ENCODE measurements around the gene NPY4R2.
"Not testable (repeated sequence)": the region's sequence is repeated elsewhere in the genome, so short reads cannot be mapped to it uniquely, and the experiment has no call there.

Gene NPY4R2

GRCh38 chr10:47918475-47918874 lies at the start of gene NPY4R2:
TSS of gene NPY4R2 (plus strand) at chr10:47918662. CDS start at chr10:47921988, 3,326 bp downstream.
- DNase-seq: not testable (repeated sequence)

- not testable (repeated sequence) for DNase-seq
These were observed 47.6 kb upstream of the NPY4R2 start for GRCh38 chr10:47870887-47871286.

GRCh38 chr10:47871485-47872180 lies 46.8 kb upstream of the NPY4R2 start:
- DNase-seq: not testable (repeated sequence)

GRCh38 chr10:47872236-47872635 lies 46.2 kb upstream of the NPY4R2 start:
- not testable (repeated sequence) for DNase-seq

- not testable (repeated sequence) for DNase-seq
These were observed 34.2 kb upstream of the NPY4R2 start for GRCh38 chr10:47884239-47884638.

- DNase-seq: not testable (repeated sequence)
These were observed 33.5 kb upstream of the NPY4R2 start for GRCh38 chr10:47884934-47885333.

- DNase-seq: not testable (repeated sequence)
These were observed 32.1 kb upstream of the NPY4R2 start for GRCh38 chr10:47886356-47886755.

- DNase-seq: not testable (repeated sequence)
These were observed 31.6 kb upstream of the NPY4R2 start for GRCh38 chr10:47886827-47887226.

GRCh38 chr10:47890737-47891136 lies 27.7 kb upstream of the NPY4R2 start:
- not testable (repeated sequence) for DNase-seq

- not testable (repeated sequence) for DNase-seq
These were observed 25.8 kb upstream of the NPY4R2 start for GRCh38 chr10:47892494-47893261.

- not testable (repeated sequence) for DNase-seq
These were observed 23.9 kb upstream of the NPY4R2 start for GRCh38 chr10:47894571-47894970.

GRCh38 chr10:47897813-47898212 lies 20.6 kb upstream of the NPY4R2 start:
- not testable (repeated sequence) for DNase-seq

- DNase-seq: not testable (repeated sequence)
These were observed 9.1 kb upstream of the NPY4R2 start for GRCh38 chr10:47909333-47909732.

- DNase-seq: not testable (repeated sequence)
These were observed 8.0 kb upstream of the NPY4R2 start for GRCh38 chr10:47910486-47910885.

GRCh38 chr10:47914052-47914451 lies 4.4 kb upstream of the NPY4R2 start:
- not testable (repeated sequence) for DNase-seq

GRCh38 chr10:47915849-47916548 lies 2.5 kb upstream of the NPY4R2 start:
- DNase-seq: not testable (repeated sequence)

GRCh38 chr10:47920610-47921009 lies 2.1 kb downstream of the NPY4R2 start:
- DNase-seq: not testable (repeated sequence)

GRCh38 chr10:47922503-47922902 lies 4.0 kb downstream of the NPY4R2 start:
- not testable (repeated sequence) for DNase-seq

GRCh38 chr10:47924628-47925027 lies 6.2 kb downstream of the NPY4R2 start:
- not testable (repeated sequence) for DNase-seq

- DNase-seq: not testable (repeated sequence)
These were observed 8.9 kb downstream of the NPY4R2 start for GRCh38 chr10:47927147-47927916.

- not testable (repeated sequence) for DNase-seq
These were observed 9.8 kb downstream of the NPY4R2 start for GRCh38 chr10:47928225-47928624.

GRCh38 chr10:47932824-47933223 lies 14.4 kb downstream of the NPY4R2 start:
- not testable (repeated sequence) for DNase-seq
